Upper lobe of right lung (tissue), 1 donor: ENCODE measurements around the gene BRD4. TPM values are rescaled to one million over a fixed set of nuclear protein-coding genes. Genes with fewer than 3 reads are reported as not detected.
A peak's percentile ranks its signal among the peaks of the same experiment; 100 is the strongest.

Source experiments
- ATAC-seq: fragments of 200-7000 bp; cut with Tn5 transposase; one replicate; pipeline ENCODE4 v1.9.1; 2020; ENCODE audit warnings: mild to moderate bottlenecking, moderate library complexity
- DNase-seq: peaks from one replicate; pipeline ENCODE4 v3.0.0-alpha.2; 2020
- H3K27ac ChIP-seq: fragments of 200-600 bp; one replicate; pipeline ENCODE4 v1.8.0; 2022
- H3K27me3 ChIP-seq: fragments of 200-600 bp; one replicate; pipeline ENCODE4 v1.8.0; 2022; ENCODE audit warnings: mild to moderate bottlenecking
- H3K36me3 ChIP-seq: fragments of 200-600 bp; one replicate; pipeline ENCODE4 v1.8.0; 2022
- H3K4me1 ChIP-seq: fragments of 200-600 bp; one replicate; pipeline ENCODE4 v1.8.0; 2022
- H3K4me3 ChIP-seq: fragments of 200-600 bp; one replicate; pipeline ENCODE4 v1.8.0; 2022; ENCODE audit warnings: mild to moderate bottlenecking
- H3K9me3 ChIP-seq: fragments of 200-600 bp; one replicate; pipeline ENCODE4 v1.8.0; 2022
- intact Hi-C: fragments of 100-400 bp; cut with DNase I; formaldehyde crosslinking; loops from one replicate; pipeline ENCODE4 v1.11.0; 2022
- total RNA-seq: library from RNA; stranded (reverse); fragmentation: NEBNext Ultra II Directional; extraction: Animal tissue kit (Norgen Biotek cat#: 25700); gene quantifications from one replicate; pipeline ENCODE4 v1.2.1, GENCODE V29; 2021
- TF ChIP-seq, protein P1 (sequence below): fragments of 200-600 bp; IDR thresholded peaks from one replicate; pipeline ENCODE4 v1.8.0; 2022; ENCODE audit warnings: antibody characterized with exemption
- donor health status: DM: no; HTN: yes; CAD: no; lungs with severe emphysema.

BRD4 gene
- total RNA-seq, 1 donor from 2014 or later = 101 TPM

- intact Hi-C loops = no loop called here
- DNase-seq = peak; percentile 99
- H3K4me1 ChIP-seq = peaks cover 40% of the 10 kb centered on the region
Observed at GRCh38 chr19:15379083-15379998, 47.0 kb upstream of the BRD4 start, which contains the start of gene AKAP8. AKAP8 (minus strand) TSS chr19:15379787; CDS start chr19:15379731, 56 bp downstream.

GRCh38 chr19:15378534-15379082 is 46.3 kb upstream of the BRD4 start:
- Histone ChIP-seq H3K27ac (peak overlapping the region; percentile 98), H3K4me1 (peaks cover 44% of the 10 kb centered on the region), H3K36me3 (peaks cover 7% of the 10 kb centered on the region), H3K4me3 (peak overlapping the region; percentile 100), H3K9me3 (no peaks in the 10 kb centered on the region), H3K27me3 (no peaks in the 10 kb centered on the region)
- intact Hi-C loops = no loop called here
- peak; percentile 5 for ATAC-seq
- DNase-seq = peak; percentile 79
- TF ChIP-seq, protein P1, sequence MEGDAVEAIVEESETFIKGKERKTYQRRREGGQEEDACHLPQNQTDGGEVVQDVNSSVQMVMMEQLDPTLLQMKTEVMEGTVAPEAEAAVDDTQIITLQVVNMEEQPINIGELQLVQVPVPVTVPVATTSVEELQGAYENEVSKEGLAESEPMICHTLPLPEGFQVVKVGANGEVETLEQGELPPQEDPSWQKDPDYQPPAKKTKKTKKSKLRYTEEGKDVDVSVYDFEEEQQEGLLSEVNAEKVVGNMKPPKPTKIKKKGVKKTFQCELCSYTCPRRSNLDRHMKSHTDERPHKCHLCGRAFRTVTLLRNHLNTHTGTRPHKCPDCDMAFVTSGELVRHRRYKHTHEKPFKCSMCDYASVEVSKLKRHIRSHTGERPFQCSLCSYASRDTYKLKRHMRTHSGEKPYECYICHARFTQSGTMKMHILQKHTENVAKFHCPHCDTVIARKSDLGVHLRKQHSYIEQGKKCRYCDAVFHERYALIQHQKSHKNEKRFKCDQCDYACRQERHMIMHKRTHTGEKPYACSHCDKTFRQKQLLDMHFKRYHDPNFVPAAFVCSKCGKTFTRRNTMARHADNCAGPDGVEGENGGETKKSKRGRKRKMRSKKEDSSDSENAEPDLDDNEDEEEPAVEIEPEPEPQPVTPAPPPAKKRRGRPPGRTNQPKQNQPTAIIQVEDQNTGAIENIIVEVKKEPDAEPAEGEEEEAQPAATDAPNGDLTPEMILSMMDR = no peak

More at GRCh38 chr19:15379083-15379998, 47.0 kb upstream of the BRD4 start, which contains the start of gene AKAP8:
- H3K9me3 ChIP-seq = no peaks in the 10 kb centered on the region
- no peaks in the 10 kb centered on the region for H3K36me3 ChIP-seq
- no peaks in the 10 kb centered on the region for H3K27me3 ChIP-seq
- peak within 1 kb of the TSS; percentile 98 for H3K27ac ChIP-seq
- peak; percentile 97 for ATAC-seq
- peak within 1 kb of the TSS; percentile 100 for H3K4me3 ChIP-seq
- TF ChIP-seq, protein P1 = no peak

DNA sequence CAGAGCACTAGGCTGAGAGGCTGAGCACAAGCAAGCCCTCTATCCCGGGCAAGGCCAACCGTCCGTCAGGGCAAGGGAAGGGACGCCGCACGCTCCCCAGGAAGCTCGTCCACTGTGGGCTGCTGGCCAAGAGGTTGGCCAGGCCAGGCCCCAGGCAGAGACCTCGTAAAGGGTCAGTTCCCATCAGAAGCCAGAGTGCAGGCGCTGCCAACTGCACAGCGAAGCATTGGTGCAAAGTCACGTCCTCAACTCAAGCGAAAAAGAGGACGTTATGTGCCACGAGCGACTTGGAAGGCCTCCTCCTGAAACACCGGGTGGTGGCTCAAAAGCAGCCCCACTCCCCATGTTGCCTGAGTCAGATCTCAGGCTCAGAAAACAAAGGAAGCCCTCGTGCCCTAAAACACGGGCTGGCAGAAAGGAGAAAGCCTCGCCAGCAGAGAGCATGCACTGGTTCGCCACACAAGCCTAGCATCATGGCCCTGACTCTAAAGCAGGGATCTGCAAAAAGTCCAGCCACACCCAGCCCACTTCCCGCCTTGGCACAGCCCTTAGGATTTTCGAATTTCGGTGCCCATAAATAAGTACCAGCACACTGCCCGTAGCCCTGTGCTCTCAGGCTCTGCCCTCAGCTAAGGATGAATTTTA is 42.6 kb upstream of the BRD4 start:
- Histone ChIP-seq H3K4me1 (peaks cover 38% of the 10 kb centered on the region), H3K27ac (peak overlapping the region; percentile 60), H3K36me3 (peaks cover 44% of the 10 kb centered on the region), H3K9me3 (no peaks in the 10 kb centered on the region), H3K27me3 (no peaks in the 10 kb centered on the region), H3K4me3 (no peak overlapping the region)
- intact Hi-C loops = no loop called here
- TF ChIP-seq, protein P1 = no peak
- no peak for ATAC-seq
- DNase-seq = no peak

- intact Hi-C loops = no loop called here
- DNase-seq (no peak), ATAC-seq (no peak)
- Histone ChIP-seq H3K4me1 (peaks cover 38% of the 10 kb centered on the region), H3K27ac (peak overlapping the region; percentile 60), H3K9me3 (no peaks in the 10 kb centered on the region), H3K27me3 (no peaks in the 10 kb centered on the region), H3K36me3 (peaks cover 52% of the 10 kb centered on the region), H3K4me3 (no peak overlapping the region)
- TF ChIP-seq, protein P1 = no peak
Observed at GRCh38 chr19:15374105-15374651, 41.8 kb upstream of the BRD4 start.

DNA sequence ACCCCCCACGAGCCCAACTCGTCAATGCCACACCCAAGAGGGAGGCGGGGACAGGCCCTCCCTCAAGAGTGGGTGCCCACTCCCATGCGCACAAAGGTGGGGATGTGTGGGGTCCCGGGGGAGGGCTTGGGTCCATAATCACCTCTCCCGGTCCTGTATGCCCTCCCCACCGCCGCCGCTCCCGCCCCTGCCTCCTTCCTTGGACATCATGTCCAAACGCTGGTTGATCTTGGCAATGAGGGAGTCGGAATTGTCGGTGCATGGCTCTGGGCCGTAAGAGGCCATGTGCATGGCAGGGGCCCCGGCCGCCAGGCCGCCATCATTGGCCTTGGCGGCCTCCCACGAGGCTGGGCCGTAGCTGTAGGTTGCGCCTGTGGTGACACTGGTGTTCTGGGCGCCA is 41.3 kb upstream of the BRD4 start:
- Histone ChIP-seq H3K4me1 (peaks cover 38% of the 10 kb centered on the region), H3K9me3 (no peaks in the 10 kb centered on the region), H3K4me3 (no peak overlapping the region), H3K27me3 (no peaks in the 10 kb centered on the region), H3K36me3 (peaks cover 57% of the 10 kb centered on the region), H3K27ac (no peak overlapping the region)
- TF ChIP-seq, protein P1 = no peak
- ATAC-seq (no peak), DNase-seq (no peak)
- intact Hi-C loops = no loop called here
